Spleen (tissue), 7 donors: ENCODE measurements around the gene BCL2.

Source experiments
- POLR2A ChIP-seq, 3 donors: fragments of 450-650 bp; IDR thresholded peaks; one replicate each; pipeline ENCODE4 v1.5.1; 2017; ENCODE audit warnings: antibody characterized with exemption in 3 of 3, mild to moderate bottlenecking in 1 of 3
- TF ChIP-seq, protein P1 (sequence below), 11 experiments: fragments of 200-600 bp in 7 of 11; fragments of 450-650 bp in 4 of 11; sonication (generic) in 4 of 11; IDR thresholded peaks in 8 of 11; conservative IDR thresholded peaks in 3 of 11; 1 replicate in 7 of 11; 2 replicates in 4 of 11; pipeline versions ENCODE4 v1.4.0 to v1.8.0; 2016 to 2021; ENCODE audit warnings: antibody characterized with exemption in 11 of 11, inconsistent platforms in 4 of 11, mild to moderate bottlenecking in 1 of 11
- donor health status: DM: no; HTN: no; CAD: no; lungs with moderate emphysema.
- donor health status: DM: no; HTN: no; CAD: no.
- donor health status: DM: no; HTN: no; CAD: no.

DNA sequence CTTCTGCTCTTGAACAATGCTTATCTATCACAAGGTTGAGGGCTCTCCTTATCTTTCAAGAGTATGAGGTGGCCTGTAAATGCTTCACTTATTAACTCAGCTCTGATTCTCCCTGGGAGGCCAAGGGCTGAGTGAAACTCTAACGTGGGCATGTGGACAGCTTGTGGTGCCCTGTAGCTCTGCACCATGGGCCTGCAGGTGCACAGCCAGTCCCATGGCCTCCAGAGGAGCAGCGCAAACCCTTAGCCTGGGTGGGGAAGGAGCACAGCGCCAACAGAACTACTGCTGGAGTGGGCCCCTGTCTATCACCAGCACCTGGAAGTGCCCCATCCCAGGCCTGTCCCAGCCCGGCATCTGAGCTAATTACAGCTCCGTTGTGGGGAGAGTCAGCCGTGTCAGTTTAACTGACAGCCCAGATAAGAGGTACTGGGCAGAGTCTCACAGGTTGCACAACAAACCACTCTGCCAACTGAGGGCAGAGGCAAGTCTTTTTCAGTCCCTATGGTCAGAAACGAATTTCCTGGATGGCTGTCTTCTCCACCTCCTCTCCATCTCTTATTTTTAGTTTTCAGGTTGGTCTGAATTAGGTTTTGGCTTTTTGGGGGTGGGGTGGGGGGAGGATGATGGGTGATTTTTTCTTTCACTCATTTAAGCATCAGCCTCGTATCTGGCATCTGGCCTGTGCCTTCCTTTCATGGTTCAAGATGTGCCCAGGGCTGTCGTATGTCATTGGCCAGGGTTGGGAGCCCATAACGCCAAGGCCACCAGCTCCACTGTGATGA, 219.5 kb downstream of the BCL2 start:
- TF ChIP-seq, protein P1, sequence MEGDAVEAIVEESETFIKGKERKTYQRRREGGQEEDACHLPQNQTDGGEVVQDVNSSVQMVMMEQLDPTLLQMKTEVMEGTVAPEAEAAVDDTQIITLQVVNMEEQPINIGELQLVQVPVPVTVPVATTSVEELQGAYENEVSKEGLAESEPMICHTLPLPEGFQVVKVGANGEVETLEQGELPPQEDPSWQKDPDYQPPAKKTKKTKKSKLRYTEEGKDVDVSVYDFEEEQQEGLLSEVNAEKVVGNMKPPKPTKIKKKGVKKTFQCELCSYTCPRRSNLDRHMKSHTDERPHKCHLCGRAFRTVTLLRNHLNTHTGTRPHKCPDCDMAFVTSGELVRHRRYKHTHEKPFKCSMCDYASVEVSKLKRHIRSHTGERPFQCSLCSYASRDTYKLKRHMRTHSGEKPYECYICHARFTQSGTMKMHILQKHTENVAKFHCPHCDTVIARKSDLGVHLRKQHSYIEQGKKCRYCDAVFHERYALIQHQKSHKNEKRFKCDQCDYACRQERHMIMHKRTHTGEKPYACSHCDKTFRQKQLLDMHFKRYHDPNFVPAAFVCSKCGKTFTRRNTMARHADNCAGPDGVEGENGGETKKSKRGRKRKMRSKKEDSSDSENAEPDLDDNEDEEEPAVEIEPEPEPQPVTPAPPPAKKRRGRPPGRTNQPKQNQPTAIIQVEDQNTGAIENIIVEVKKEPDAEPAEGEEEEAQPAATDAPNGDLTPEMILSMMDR (IDR thresholded peaks at IDR 0.05 in 8 of 11, conservative IDR thresholded peaks at IDR 0.05 in 3 of 11) = no peak
- no peak for TF ChIP-seq POLR2A (IDR thresholded peaks at IDR 0.05)
